Upper lobe of left lung (tissue), 6 donors: Measurements from ENCODE around the gene ZNF652. TPM values are rescaled to one million over a fixed set of nuclear protein-coding genes. Genes with fewer than 3 reads are reported as not detected.

Experiments
- ATAC-seq, 2 donors: fragments of 200-7000 bp; cut with Tn5 transposase; one replicate each; pipeline ENCODE4 v1.9.1; 2022; ENCODE audit warnings: mild to moderate bottlenecking in 2 of 2, moderate library complexity in 2 of 2; ENCODE audit not compliant: low FRiP score in 2 of 2
- DNase-seq, 2 donors: peaks; one replicate each; pipeline ENCODE4 v3.0.0-alpha.2; 2019 to 2020
- H3K27ac ChIP-seq, 4 donors: fragments of 200-600 bp; sonication (generic); one replicate each; pipeline ENCODE4 v1.5.1; 2016 to 2019
- H3K27me3 ChIP-seq, 4 donors: fragments of 200-600 bp; sonication (generic); one replicate each; pipeline ENCODE4 v1.5.1; 2017 to 2019
- H3K36me3 ChIP-seq, 4 donors: fragments of 200-600 bp; sonication (generic); one replicate each; pipeline ENCODE4 v1.5.1; 2016 to 2019
- H3K4me1 ChIP-seq, 4 donors: fragments of 200-600 bp; sonication (generic); one replicate each; pipeline ENCODE4 v1.5.1; 2018 to 2019
- H3K4me3 ChIP-seq, 4 donors: fragments of 200-600 bp; sonication (generic); one replicate each; pipeline ENCODE4 v1.5.1; 2017 to 2019; ENCODE audit warnings: mild to moderate bottlenecking in 2 of 4, moderate library complexity in 1 of 4
- H3K9me3 ChIP-seq, 4 donors: fragments of 200-600 bp; sonication (generic); one replicate each; pipeline ENCODE4 v1.5.1; 2018 to 2019
- CTCF ChIP-seq, 6 experiments: fragments of 450-650 bp in 4 of 6; fragments of 200-600 bp in 2 of 6; sonication (generic) in 2 of 6; IDR thresholded peaks; one replicate each; pipeline ENCODE4 v1.5.1; 2016 to 2019; ENCODE audit warnings: antibody characterized with exemption in 6 of 6
- EP300 ChIP-seq, 4 donors: sonication (generic); formaldehyde crosslinking; IDR thresholded peaks; one replicate each; pipeline ENCODE4 v1.5.1; 2017; ENCODE audit warnings: antibody characterized with exemption in 4 of 4, control low read depth in 2 of 4
- POLR2A ChIP-seq, 4 donors: fragments of 450-650 bp; IDR thresholded peaks; one replicate each; pipeline ENCODE4 v1.5.1; 2016 to 2017; ENCODE audit warnings: antibody characterized with exemption in 4 of 4, mild to moderate bottlenecking in 2 of 4
- POLR2AphosphoS5 ChIP-seq, 2 donors: sonication (generic); formaldehyde crosslinking; IDR thresholded peaks; one replicate each; pipeline ENCODE4 v1.5.1; 2017; ENCODE audit warnings: antibody characterized with exemption in 2 of 2
- WGBS, 2 donors: methylation state at CpG; one replicate each; pipeline ENCODE4 v1.1.5; 2017 to 2018; 5-methylcytosine and 5-hydroxymethylcytosine counted together
- total RNA-seq, 6 donors: library from RNA; depleted of rRNA in 4 of 6; stranded (reverse); fragments of >200 nt in 4 of 6; gene quantifications; one replicate each; pipeline versions ENCODE4 v1.1.0 to v1.2.1, GENCODE V29; 2016 to 2021
- donor health status: DM: no; HTN: no; CAD: no; lungs with moderate emphysema.
- donor health status: DM: no; HTN: yes; CAD: no; lungs with severe emphysema.

ZNF652 gene
- total RNA-seq, 6 donors from 2014 or later: 29.4 to 69.4 (median 41.5) TPM

GRCh38 chr17:49351572-49352140, 10.4 kb downstream of the ZNF652 start:
- WGBS, 2 donors: 99 to 100% methylated on average over 3 of the region's 3 CpGs

GRCh38 chr17:49349541-49349940, 12.5 kb downstream of the ZNF652 start:
- no peaks in the 10 kb centered on the region for H3K9me3 ChIP-seq
- H3K27ac ChIP-seq: no peak overlapping the region
- no peak for TF ChIP-seq POLR2AphosphoS5 (IDR thresholded peaks at IDR 0.05)
- no peak for TF ChIP-seq EP300 (IDR thresholded peaks at IDR 0.05)
- no peak for TF ChIP-seq CTCF (IDR thresholded peaks at IDR 0.05)
- H3K4me1 ChIP-seq: peaks cover 0 to 13% (median 6%) of the 10 kb centered on the region in 4 donors
- DNase-seq: no peak
- no peaks in the 10 kb centered on the region for H3K27me3 ChIP-seq
- H3K36me3 ChIP-seq: no peaks in the 10 kb centered on the region
- no peak for ATAC-seq
- H3K4me3 ChIP-seq: no peak overlapping the region

More at GRCh38 chr17:49351572-49352140, 10.4 kb downstream of the ZNF652 start:
- H3K4me3 ChIP-seq: no peak overlapping the region
- DNase-seq: no peak
- no peak overlapping the region for H3K27ac ChIP-seq
- TF ChIP-seq POLR2AphosphoS5 (IDR thresholded peaks at IDR 0.05) (no peak), CTCF (IDR thresholded peaks at IDR 0.05) (no peak), POLR2A (IDR thresholded peaks at IDR 0.05) (no peak), EP300 (IDR thresholded peaks at IDR 0.05) (no peak)
- no peaks in the 10 kb centered on the region for H3K9me3 ChIP-seq
- no peaks in the 10 kb centered on the region for H3K27me3 ChIP-seq
- H3K4me1 ChIP-seq: peaks cover 2 to 12% (median 6%) of the 10 kb centered on the region in 4 donors
- H3K36me3 ChIP-seq: no peaks in the 10 kb centered on the region
- no peak for ATAC-seq

- WGBS, 2 donors: 60 to 75% methylated on average over 5 of the region's 5 CpGs
- no peak overlapping the region for H3K4me3 ChIP-seq
- H3K27me3 ChIP-seq: no peaks in the 10 kb centered on the region
- peaks cover 16 to 26% (median 19%) of the 10 kb centered on the region in 4 donors for H3K4me1 ChIP-seq
- no peak for TF ChIP-seq CTCF (IDR thresholded peaks at IDR 0.05)
- no peak for TF ChIP-seq POLR2AphosphoS5 (IDR thresholded peaks at IDR 0.05)
- TF ChIP-seq POLR2A (IDR thresholded peaks at IDR 0.05): no peak
- no peak for TF ChIP-seq EP300 (IDR thresholded peaks at IDR 0.05)
- DNase-seq (no peak), ATAC-seq (no peak)
- no peaks in the 10 kb centered on the region for H3K36me3 ChIP-seq
- no peaks in the 10 kb centered on the region for H3K9me3 ChIP-seq
- no peak overlapping the region for H3K27ac ChIP-seq
Measured at GRCh38 chr17:49344914-49345313, 17.1 kb downstream of the ZNF652 start.

GRCh38 chr17:49343273-49343672, 18.8 kb downstream of the ZNF652 start:
- Histone ChIP-seq H3K27ac (no peak overlapping the region), H3K4me1 (peaks cover 18 to 27% (median 21%) of the 10 kb centered on the region in 4 donors), H3K36me3 (no peaks in the 10 kb centered on the region), H3K27me3 (no peaks in the 10 kb centered on the region), H3K4me3 (no peak overlapping the region), H3K9me3 (no peaks in the 10 kb centered on the region)
- no peak for TF ChIP-seq POLR2AphosphoS5 (IDR thresholded peaks at IDR 0.05)
- TF ChIP-seq POLR2A (IDR thresholded peaks at IDR 0.05): no peak
- no peak for TF ChIP-seq EP300 (IDR thresholded peaks at IDR 0.05)
- TF ChIP-seq CTCF (IDR thresholded peaks at IDR 0.05): no peak
- ATAC-seq (peak in 1 of 2 donors; percentile 43), DNase-seq (no peak)
- WGBS, 2 donors: 29 to 31% methylated on average over 3 of the region's 3 CpGs

GRCh38 chr17:49342575-49342936, 19.5 kb downstream of the ZNF652 start:
- TF ChIP-seq POLR2A (IDR thresholded peaks at IDR 0.05) (no peak), EP300 (IDR thresholded peaks at IDR 0.05) (no peak), POLR2AphosphoS5 (IDR thresholded peaks at IDR 0.05) (no peak), CTCF (IDR thresholded peaks at IDR 0.05) (no peak)
- peak in 1 of 2 donors; percentile 6 for ATAC-seq
- 29 to 35% methylated on average over 1 of the region's 1 CpG for WGBS, 2 donors
- Histone ChIP-seq H3K4me3 (no peak overlapping the region), H3K36me3 (no peaks in the 10 kb centered on the region), H3K27me3 (no peaks in the 10 kb centered on the region), H3K9me3 (no peaks in the 10 kb centered on the region), H3K4me1 (peaks cover 18 to 30% (median 21%) of the 10 kb centered on the region in 4 donors), H3K27ac (peak overlapping the region in 2 of 4 donors; percentile 0 to 17)
- DNase-seq: no peak
